GM15510 (cell line): ENCODE data around the gene TMEM92.

Experiments
- POLR2A ChIP-seq: IDR thresholded peaks from 3 replicates; pipeline ENCODE4 v1.6.1; 2011; ENCODE audit warnings: borderline replicate concordance; ENCODE audit not compliant: insufficient read length; ENCODE audit errors: extremely low read depth

Gene TMEM92

DNA sequence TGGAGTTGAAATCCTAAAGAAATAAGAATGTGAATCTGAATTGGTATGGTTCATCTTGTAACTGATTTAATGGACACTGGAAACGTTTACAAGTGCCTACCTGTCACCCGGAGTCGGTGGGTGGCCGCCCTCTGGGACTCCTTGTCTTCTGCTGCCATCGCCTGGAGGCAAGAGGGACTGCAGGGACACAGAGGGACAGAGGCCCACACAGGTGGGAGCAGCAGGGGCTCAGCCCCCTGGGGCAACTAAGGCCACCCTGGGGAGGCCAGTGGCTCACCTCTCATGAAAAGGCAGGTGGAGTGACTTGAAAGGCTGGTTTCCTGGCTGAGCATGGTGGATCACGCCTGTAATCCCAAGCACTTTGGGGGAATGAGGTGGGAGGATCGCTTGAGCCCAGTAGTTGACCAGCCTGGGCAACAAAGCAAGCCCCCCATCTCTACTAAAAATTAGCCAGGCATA, 23.2 kb downstream of the TMEM92 start:
- no peak for TF ChIP-seq POLR2A

DNA sequence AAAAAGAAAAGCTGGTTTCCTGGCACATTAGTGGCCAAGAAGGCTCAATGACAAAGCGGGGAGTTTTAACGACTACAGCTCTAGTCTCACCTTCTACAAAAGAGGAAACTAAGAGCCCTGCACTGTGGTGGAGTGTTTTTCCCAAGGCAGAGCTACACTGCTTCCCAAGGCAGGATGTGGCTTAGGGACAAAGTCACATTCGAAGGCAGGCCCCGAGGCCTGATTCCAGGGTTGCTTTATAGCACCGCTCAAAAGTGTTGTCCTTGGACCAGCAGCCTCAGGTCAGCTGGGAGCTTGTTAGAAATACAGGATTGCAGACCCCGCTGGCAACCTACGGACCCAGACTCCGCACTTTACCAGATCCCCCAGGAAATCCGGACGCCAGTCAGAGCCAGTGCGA, 23.8 kb downstream of the TMEM92 start:
- no peak for TF ChIP-seq POLR2A

DNA sequence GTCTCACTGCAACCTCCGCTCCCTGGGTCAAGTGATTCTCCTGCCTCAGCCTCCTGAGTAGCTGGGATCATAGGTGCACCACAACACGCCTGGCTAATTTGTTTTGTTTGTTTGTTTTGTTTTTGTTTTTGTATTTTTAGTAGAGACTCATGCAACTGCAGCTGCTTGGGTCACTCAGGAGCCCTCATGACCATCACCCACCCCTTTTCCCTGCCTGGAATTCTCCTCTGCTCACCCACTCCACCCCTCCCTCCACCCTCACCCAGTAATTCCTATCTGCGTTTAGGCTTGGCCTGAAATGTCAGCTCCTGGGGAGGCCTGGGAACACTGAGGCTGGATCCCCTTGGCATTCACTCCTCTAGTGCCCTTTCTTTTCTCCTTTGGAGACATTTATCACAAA, 25.5 kb downstream of the TMEM92 start:
- no peak for TF ChIP-seq POLR2A

DNA sequence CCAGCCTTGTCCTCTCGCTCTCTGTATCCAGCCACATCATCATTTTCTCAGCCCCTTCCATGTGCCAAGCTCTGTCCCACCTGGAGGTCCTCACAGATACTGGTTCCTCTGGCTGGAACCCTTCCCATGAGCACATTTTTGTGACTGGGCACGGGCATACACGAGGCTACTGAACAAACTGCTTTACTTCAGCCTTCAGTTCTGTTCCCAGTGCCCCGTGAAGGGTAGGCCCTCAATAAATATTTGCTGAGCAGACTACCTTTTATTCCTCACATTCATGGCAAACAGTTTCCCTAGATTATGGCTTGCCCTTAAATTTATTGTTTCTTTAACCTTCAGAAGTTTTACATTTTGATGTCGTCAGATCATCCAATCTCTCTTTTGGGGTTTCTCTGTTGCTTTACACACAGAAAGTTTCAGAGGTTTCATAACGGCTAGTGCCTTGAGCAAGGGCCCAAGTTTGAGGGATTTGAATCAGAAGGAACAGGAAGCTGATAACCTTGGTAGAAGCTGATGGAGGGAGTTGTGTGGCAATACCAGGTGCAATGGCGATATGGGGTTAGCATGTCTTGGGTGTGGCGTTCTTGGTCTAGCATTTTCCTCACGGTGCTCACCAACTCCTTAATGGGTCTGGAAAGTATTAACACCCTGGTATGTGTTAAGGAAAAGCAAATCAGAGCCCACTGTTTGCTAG, 27.8 kb downstream of the TMEM92 start:
- no peak for TF ChIP-seq POLR2A

DNA sequence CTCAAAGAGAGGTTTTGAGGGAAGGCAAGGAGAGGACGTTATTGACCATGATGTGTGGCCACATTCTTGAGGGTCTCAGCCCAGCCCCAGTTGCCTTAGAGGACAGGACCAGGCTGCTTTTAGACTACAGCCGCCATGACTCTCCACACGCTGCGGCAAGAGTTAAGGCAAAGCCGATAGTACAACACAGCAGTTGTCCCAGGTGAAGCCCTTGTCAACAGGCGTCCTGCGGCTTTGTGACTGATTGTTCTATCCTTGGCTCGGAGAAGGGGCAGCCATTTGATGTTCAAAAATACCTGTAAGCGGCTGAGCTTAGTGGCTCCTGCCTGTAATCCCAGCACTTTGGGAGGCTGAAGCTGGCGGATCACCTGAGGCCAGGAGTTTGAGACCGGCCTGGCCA, 28.8 kb downstream of the TMEM92 start:
- TF ChIP-seq POLR2A, result no peak

DNA sequence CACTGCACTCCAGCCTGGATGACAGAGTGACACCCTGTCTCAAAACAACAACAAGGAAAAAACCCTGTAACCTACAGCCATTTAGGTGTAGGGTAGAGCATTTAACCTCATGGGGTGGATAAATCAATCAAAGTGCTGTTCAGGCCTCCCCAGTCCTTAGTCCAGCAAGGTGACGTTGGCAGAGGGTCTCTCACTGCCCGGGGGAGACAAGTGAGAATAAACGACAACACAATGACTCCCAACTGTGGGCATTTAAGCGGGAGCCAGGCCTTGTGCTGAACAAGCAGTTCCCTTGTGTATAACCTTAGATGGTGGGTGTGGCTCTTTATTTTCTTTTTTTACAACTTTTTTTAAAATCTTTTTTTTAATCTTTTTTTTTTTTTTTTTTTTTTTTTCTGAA, 29.3 kb downstream of the TMEM92 start:
- no peak for TF ChIP-seq POLR2A

DNA sequence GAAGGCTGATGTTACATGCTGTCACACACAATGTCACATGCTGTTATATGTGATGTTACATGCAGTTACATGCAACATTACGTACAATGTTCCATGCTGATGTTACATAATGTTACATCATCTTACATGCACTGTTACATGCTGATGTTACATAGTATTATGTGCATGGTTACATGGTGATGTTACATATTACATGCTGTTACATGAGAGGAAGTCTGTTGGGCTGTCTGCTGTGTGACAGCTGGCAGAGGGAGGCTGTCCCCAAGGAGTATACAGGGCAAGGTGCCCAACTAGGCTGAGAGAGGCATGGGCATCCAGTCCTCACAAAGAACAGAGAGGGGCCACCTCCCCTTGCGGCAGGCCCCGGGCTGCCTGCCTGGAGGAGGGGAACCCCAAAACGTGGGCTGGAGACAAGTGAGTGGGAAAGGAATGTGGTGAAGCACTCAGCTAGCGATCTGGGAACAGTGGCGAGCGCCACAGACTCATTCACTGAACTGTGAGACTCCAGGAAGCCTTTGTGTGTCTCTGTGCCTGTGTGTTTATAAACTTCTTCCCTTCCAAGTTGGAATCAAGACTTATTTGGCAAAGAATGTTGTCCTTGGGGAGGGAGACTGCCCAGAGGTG, 30.6 kb downstream of the TMEM92 start:
- no peak for TF ChIP-seq POLR2A

- no peak for TF ChIP-seq POLR2A
These were observed 33.4 kb downstream of the TMEM92 start for GRCh38 chr17:50307654-50308053.

DNA sequence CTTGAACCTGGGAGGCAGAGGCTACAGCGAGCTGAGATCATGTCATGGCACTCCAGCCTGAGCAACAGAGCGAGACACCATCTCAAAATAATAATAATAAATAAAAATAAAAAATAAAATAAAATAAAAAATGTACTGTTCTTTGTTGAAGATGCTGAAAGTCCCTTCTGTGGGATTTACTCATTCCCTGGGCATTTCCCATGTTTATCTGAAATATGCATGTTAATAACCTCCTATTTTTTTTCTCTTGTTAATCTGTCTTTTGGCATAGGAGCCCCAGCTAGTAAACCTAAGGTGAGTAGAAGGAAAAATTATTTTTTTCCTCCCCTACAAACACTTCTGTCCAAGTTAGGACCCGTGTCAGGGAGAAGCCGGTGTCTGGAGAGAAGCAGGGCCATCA, 34.4 kb downstream of the TMEM92 start:
- TF ChIP-seq POLR2A, result no peak

- TF ChIP-seq POLR2A, result no peak
These were observed 36.3 kb downstream of the TMEM92 start for GRCh38 chr17:50310455-50311111.

GRCh38 chr17:50311112-50311460, 36.8 kb downstream of the TMEM92 start:
- TF ChIP-seq POLR2A, result no peak

GRCh38 chr17:50311483-50311882, 37.2 kb downstream of the TMEM92 start:
- no peak for TF ChIP-seq POLR2A

GRCh38 chr17:50312308-50312707, 38.0 kb downstream of the TMEM92 start:
- TF ChIP-seq POLR2A, result no peak

- no peak for TF ChIP-seq POLR2A
These were observed 40.3 kb downstream of the TMEM92 start for GRCh38 chr17:50314456-50315011.

DNA sequence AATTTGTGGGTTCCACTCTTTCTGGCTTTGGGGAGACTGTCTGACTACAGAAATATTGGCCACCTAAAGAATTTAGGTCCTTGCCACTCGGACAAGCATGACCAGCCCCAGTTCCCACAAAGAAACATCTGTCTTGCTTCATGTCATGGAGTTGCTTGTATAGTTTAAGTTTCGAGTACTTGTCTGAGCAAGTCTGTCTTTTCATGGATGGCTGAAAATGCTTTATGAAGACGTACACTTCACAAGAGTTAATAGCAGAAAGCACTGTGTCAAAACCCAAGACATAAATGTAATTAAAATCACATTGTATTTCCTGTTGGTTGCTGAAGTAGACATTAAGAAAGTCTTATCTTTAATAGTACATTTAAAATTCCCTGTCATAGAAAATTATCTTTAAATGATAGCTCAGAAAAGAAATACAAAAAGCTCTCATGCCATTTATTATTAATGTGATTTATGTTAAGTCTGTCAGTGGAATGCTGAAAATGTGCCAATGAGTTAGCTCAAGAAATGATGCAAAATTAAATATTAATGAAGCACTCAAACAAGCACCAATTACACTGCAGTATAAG, 41.8 kb downstream of the TMEM92 start:
- no peak for TF ChIP-seq POLR2A
